ENCODE measurements around the gene AGPAT3. TPM values are rescaled to one million over a fixed set of nuclear protein-coding genes. Genes with fewer than 3 reads are reported as not detected.

Gene AGPAT3
- polyA plus RNA-seq, 2 of the 4 experiments (the other 2 are of a cell fraction), result 18.2 to 20.3 TPM

DNA sequence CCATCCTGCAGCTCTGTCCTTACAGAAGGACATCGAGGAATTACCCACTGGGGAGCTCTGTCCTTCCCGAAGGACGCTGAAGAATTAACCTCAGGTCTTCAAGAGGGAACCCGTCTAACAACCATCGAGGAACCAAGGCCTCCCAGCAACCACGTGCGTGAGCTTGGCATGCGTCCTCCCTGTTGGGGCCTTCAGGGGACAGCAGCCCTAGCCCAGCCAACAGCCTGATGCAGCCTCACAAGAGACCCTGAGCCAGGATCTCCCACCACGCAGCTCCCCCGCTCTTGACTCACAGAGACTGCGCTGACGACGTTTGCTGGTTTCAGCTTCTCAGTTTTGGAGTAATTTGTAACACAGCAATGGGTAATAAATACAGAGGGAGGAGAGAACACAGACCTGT is 19.6 kb upstream of the AGPAT3 start:
- TF ChIP-seq RNF2 (IDR thresholded peaks at IDR 0.05; ENCODE audit: borderline replicate concordance, low read depth) (no peak), GATA3 (IDR thresholded peaks at IDR 0.05; ENCODE audit: borderline replicate concordance) (no peak)
- Histone ChIP-seq H3K4me3 (no peak overlapping the region), H3K4me2 (no peak overlapping the region), H3K27ac (no peak overlapping the region), H3K4me1 (no peaks in the 10 kb centered on the region), H3K9me3 (no peaks in the 10 kb centered on the region)
- ChIA-PET POLR2A (no interaction called here), CTCF (interaction anchor here (1.7 kb wide), 1 partner anchor 34 kb away, joined by 4 read pairs; no protein-coding TSS in a partner anchor)
- FAIRE-seq, result no peak
- no peak for DNase-seq (ENCODE audit: low read depth in 1 of 2, low spot score in 1 of 2)
- WGBS (ENCODE audit: missing lambda C conversion rate), result 88% methylated on average over 13 of the region's 13 CpGs
- ATAC-seq, result no peak

DNA sequence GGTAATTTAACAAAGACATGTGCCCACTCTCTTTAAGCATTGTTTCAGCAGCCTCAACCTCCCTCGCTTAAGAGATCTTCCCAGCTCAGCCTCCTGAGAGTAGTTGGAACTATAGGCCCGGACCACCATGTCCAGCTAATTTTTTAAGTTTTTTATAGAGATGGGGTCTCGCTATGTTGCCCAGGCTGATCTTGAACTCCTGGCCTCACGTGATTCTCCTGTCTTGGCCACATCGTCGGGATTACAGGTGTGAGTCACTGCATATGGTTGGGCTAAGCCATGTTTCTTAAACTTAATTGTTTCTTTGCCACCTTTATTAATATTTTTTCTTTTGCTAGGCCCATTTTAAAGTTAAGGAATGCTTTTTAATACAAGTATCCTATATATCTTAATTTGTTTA is 18.6 kb upstream of the AGPAT3 start:
- Histone ChIP-seq H3K9me3 (no peaks in the 10 kb centered on the region), H3K4me2 (no peak overlapping the region), H3K27ac (no peak overlapping the region), H3K4me3 (no peak overlapping the region), H3K4me1 (no peaks in the 10 kb centered on the region)
- ATAC-seq (no peak), FAIRE-seq (no peak), DNase-seq (ENCODE audit: low read depth in 1 of 2, low spot score in 1 of 2) (no peak)
- WGBS (ENCODE audit: missing lambda C conversion rate), result 79% methylated on average over 6 of the region's 6 CpGs
- no peak for TF ChIP-seq JUN (IDR thresholded peaks at IDR 0.05)
- no peak for TF ChIP-seq CHD2 (IDR thresholded peaks at IDR 0.05; ENCODE audit: low read length, partially characterized antibody)
- TF ChIP-seq RARB (CRISPR knock-in tag; IDR thresholded peaks at IDR 0.05), result no peak
- ChIA-PET POLR2A (no interaction called here), CTCF (interaction anchor here (1.7 kb wide), 1 partner anchor 35 kb away, joined by 4 read pairs; no protein-coding TSS in a partner anchor)

DNA sequence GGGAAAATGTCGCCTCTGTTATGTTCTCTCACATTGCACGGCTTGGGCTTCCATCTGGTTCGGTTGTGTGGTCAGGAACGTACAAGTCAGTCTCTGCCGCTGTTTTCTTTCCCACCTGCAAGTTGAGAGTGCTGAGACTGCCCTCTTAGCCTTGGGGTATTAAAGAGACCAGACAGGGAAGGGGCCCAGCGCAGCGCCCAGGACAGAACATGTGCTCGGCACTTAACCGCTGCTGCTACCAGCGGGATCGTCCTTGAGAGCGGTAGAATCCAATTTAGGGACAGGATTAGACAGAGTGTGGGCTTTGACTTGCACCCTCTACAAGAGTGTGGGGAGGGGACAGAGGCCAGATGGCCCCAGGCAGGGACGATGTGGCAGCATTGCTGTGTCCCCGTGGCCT is 17.7 kb upstream of the AGPAT3 start:
- Histone ChIP-seq H3K4me3 (no peak overlapping the region), H3K4me1 (no peaks in the 10 kb centered on the region), H3K27ac (no peak overlapping the region), H3K4me2 (no peak overlapping the region), H3K9me3 (no peaks in the 10 kb centered on the region)
- 84% methylated on average over 14 of the region's 14 CpGs for WGBS (ENCODE audit: missing lambda C conversion rate)
- no peak for TF ChIP-seq CBX2 (IDR thresholded peaks at IDR 0.05; ENCODE audit: borderline replicate concordance, low read depth)
- TF ChIP-seq, protein P1, sequence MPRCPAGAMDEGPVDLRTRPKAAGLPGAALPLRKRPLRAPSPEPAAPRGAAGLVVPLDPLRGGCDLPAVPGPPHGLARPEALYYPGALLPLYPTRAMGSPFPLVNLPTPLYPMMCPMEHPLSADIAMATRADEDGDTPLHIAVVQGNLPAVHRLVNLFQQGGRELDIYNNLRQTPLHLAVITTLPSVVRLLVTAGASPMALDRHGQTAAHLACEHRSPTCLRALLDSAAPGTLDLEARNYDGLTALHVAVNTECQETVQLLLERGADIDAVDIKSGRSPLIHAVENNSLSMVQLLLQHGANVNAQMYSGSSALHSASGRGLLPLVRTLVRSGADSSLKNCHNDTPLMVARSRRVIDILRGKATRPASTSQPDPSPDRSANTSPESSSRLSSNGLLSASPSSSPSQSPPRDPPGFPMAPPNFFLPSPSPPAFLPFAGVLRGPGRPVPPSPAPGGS (IDR thresholded peaks at IDR 0.05), result no peak
- TF ChIP-seq, protein P2, sequence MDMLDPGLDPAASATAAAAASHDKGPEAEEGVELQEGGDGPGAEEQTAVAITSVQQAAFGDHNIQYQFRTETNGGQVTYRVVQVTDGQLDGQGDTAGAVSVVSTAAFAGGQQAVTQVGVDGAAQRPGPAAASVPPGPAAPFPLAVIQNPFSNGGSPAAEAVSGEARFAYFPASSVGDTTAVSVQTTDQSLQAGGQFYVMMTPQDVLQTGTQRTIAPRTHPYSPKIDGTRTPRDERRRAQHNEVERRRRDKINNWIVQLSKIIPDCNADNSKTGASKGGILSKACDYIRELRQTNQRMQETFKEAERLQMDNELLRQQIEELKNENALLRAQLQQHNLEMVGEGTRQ (IDR thresholded peaks at IDR 0.05), result no peak
- no peak for TF ChIP-seq HOXB13 (CRISPR knock-in tag; IDR thresholded peaks at IDR 0.05; ENCODE audit: low read depth)
- TF ChIP-seq HOXB5 (CRISPR knock-in tag; IDR thresholded peaks at IDR 0.05), result no peak
- TF ChIP-seq EP300 (IDR thresholded peaks at IDR 0.05), result no peak
- TF ChIP-seq, protein P3, sequence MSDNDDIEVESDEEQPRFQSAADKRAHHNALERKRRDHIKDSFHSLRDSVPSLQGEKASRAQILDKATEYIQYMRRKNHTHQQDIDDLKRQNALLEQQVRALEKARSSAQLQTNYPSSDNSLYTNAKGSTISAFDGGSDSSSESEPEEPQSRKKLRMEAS (IDR thresholded peaks at IDR 0.05), result no peak
- no peak for TF ChIP-seq HOXA7 (CRISPR knock-in tag; IDR thresholded peaks at IDR 0.05)
- no peak for TF ChIP-seq RAD21 (conservative IDR thresholded peaks at IDR 0.05 in 1 of 2, IDR thresholded peaks at IDR 0.05 in 1 of 2)
- no peak for TF ChIP-seq RCOR1 (IDR thresholded peaks at IDR 0.05; ENCODE audit: low read depth, low read length)
- no peak for TF ChIP-seq NR3C1 (IDR thresholded peaks at IDR 0.05)
- no peak for TF ChIP-seq ESRRA (IDR thresholded peaks at IDR 0.05; ENCODE audit: borderline replicate concordance, low read length)
- ChIA-PET CTCF (no interaction called here), POLR2A (no interaction called here)
- FAIRE-seq, result no peak
- ATAC-seq, result no peak
- DNase-seq (ENCODE audit: low read depth in 1 of 2, low spot score in 1 of 2), result no peak

DNA sequence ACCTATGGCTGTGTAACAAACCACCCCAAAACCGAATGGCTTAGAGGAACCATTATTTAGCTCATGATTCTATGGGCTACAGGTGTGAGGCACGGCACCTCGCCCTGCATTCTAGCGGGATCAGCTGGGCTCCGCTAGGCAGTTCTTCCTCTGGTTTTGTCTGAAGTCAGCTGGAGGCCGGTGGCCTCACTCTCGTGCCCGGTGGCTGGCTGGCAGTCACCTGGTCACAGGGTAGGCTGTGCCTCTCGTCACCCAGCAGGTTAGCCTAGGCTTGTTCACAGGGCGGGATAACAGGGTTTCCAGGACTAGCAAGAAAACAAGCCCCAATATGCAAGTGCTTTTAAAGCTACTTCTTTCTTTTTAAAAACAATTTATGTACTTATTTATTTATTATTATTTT is 16.3 kb upstream of the AGPAT3 start:
- no peaks in the 10 kb centered on the region for H3K4me1 ChIP-seq
- no peak overlapping the region for H3K4me3 ChIP-seq
- H3K9me3 ChIP-seq, result no peaks in the 10 kb centered on the region
- DNase-seq (ENCODE audit: low read depth in 1 of 2, low spot score in 1 of 2) (no peak), ATAC-seq (no peak), FAIRE-seq (no peak)
- 82% methylated on average over 6 of the region's 10 CpGs for WGBS (ENCODE audit: missing lambda C conversion rate)
- H3K4me2 ChIP-seq, result no peak overlapping the region
- ChIA-PET POLR2A (no interaction called here), CTCF (interaction anchor here (0.9 kb wide), 1 partner anchor 127 kb away, joined by 3 read pairs; no protein-coding TSS in a partner anchor)
- TF ChIP-seq KDM5A (IDR thresholded peaks at IDR 0.05) (no peak), HEYL (CRISPR knock-in tag; IDR thresholded peaks at IDR 0.05) (no peak), BHLHE40 (IDR thresholded peaks at IDR 0.05; ENCODE audit: low read depth, low read length) (no peak), RAD21 (conservative IDR thresholded peaks at IDR 0.05 in 1 of 2, IDR thresholded peaks at IDR 0.05 in 1 of 2) (no peak), RARB (CRISPR knock-in tag; IDR thresholded peaks at IDR 0.05) (no peak), JUN (IDR thresholded peaks at IDR 0.05) (no peak), HOXA7 (CRISPR knock-in tag; IDR thresholded peaks at IDR 0.05) (no peak), SREBF2 (IDR thresholded peaks at IDR 0.05) (no peak), EHF (CRISPR knock-in tag; IDR thresholded peaks at IDR 0.05) (no peak), POLR2AphosphoS2 (conservative IDR thresholded peaks at IDR 0.05; ENCODE audit: low read length) (no peak), FOSL2 (IDR thresholded peaks at IDR 0.05) (no peak), FOSL2 (CRISPR knock-in tag; IDR thresholded peaks at IDR 0.05) (no peak), NFE2L2 (conservative IDR thresholded peaks at IDR 0.05; ENCODE audit: low read length) (no peak), PHF8 (IDR thresholded peaks at IDR 0.05; ENCODE audit: borderline replicate concordance, low read depth) (no peak), CEBPB (IDR thresholded peaks at IDR 0.05) (no peak)
- TF ChIP-seq, protein P3 (IDR thresholded peaks at IDR 0.05), result no peak
- no peak overlapping the region for H3K27ac ChIP-seq
